Sigmoid colon (tissue), 7 donors: ENCODE measurements around the gene HRAS. TPM values are rescaled to one million over a fixed set of nuclear protein-coding genes. Genes with fewer than 3 reads are reported as not detected.

Experiments used
- DNase-seq: peaks from one replicate; pipeline ENCODE4 v3.0.0-alpha.2; 2019
- H3K27ac ChIP-seq, 4 donors: fragments of 200-600 bp; sonication (generic); one replicate each; pipeline ENCODE4 v1.5.1; 2016 to 2019; ENCODE audit warnings: mild to moderate bottlenecking in 1 of 4
- H3K27me3 ChIP-seq, 3 donors: fragments of 200-600 bp; sonication (generic); one replicate each; pipeline ENCODE4 v1.5.1; 2019; ENCODE audit warnings: mild to moderate bottlenecking in 1 of 3
- H3K36me3 ChIP-seq, 4 donors: fragments of 200-600 bp; sonication (generic); one replicate each; pipeline ENCODE4 v1.5.1; 2016 to 2019
- H3K4me1 ChIP-seq, 4 donors: fragments of 200-600 bp; sonication (generic); one replicate each; pipeline ENCODE4 v1.5.1; 2017 to 2019
- H3K4me3 ChIP-seq, 4 donors: fragments of 200-600 bp; sonication (generic); one replicate each; pipeline ENCODE4 v1.5.1; 2017 to 2019; ENCODE audit warnings: mild to moderate bottlenecking in 2 of 4, moderate library complexity in 1 of 4
- H3K9me3 ChIP-seq, 4 donors: fragments of 200-600 bp in 3 of 4; sonication (generic) in 3 of 4; one replicate each; pipeline versions ENCODE4 v1.5.1 to v1.6.1; 2013 to 2019
- CTCF ChIP-seq, 4 experiments: fragments of 450-650 bp in 3 of 4; fragments of 200-600 bp in 1 of 4; IDR thresholded peaks; one replicate each; pipeline ENCODE4 v1.5.1; 2016 to 2019; ENCODE audit warnings: antibody characterized with exemption in 4 of 4, mild to moderate bottlenecking in 3 of 4, moderate library complexity in 2 of 4
- EP300 ChIP-seq, 4 donors: sonication (generic); formaldehyde crosslinking; IDR thresholded peaks; one replicate each; pipeline ENCODE4 v1.6.1; 2017; ENCODE audit warnings: antibody characterized with exemption in 4 of 4
- POLR2A ChIP-seq, 2 donors: fragments of 450-650 bp; IDR thresholded peaks; one replicate each; pipeline ENCODE4 v1.6.1; 2016; ENCODE audit warnings: antibody characterized with exemption in 2 of 2, mild to moderate bottlenecking in 2 of 2, moderate library complexity in 2 of 2
- POLR2AphosphoS5 ChIP-seq, 4 donors: sonication (generic); formaldehyde crosslinking; IDR thresholded peaks; one replicate each; pipeline ENCODE4 v1.6.1; 2017; ENCODE audit warnings: antibody characterized with exemption in 4 of 4
- WGBS, 2 donors: extraction: QIAGEN DNeasy Blood & Tissue Kit; methylation state at CpG; one replicate each; pipeline ENCODE4 v1.1.7; 2013; 5-methylcytosine and 5-hydroxymethylcytosine counted together
- intact Hi-C: fragments of 100-400 bp; cut with DNase I; formaldehyde crosslinking; loops from one replicate; pipeline ENCODE4 v1.15.1; 2023
- polyA plus RNA-seq, 3 donors: library from polyadenylated mRNA; stranded (reverse); fragments of 200-250 nt; gene quantifications; one replicate each; pipeline ENCODE4 v1.2.3, GENCODE V29; 2013
- total RNA-seq, 4 donors: library from RNA; depleted of rRNA; stranded (reverse); fragments of >200 nt; gene quantifications; one replicate each; pipeline ENCODE4 v1.1.0, GENCODE V29; 2016
- donor health status: healthy with polysubstance abuse.
- donor health status: Bipolar disorder and iron deficiency.
- donor health status: healthy.

The HRAS gene
- total and polyA plus RNA-seq, 7 donors: 27.8 to 76.1 (median 44.6) TPM

GRCh38 chr11:573146-573759 is 37.9 kb upstream of the HRAS start:
- Histone ChIP-seq H3K4me1 (peaks cover 0 to 39% (median 36%) of the 10 kb centered on the region in 4 donors), H3K27me3 (peaks cover 0 to 12% (median 6%) of the 10 kb centered on the region in 3 donors), H3K4me3 (no peak overlapping the region), H3K9me3 (no peaks in the 10 kb centered on the region), H3K27ac (peak overlapping the region in 2 of 4 donors; percentile 26 to 58), H3K36me3 (no peaks in the 10 kb centered on the region)
- no peak for TF ChIP-seq CTCF (IDR thresholded peaks at IDR 0.05)
- no peak for TF ChIP-seq POLR2AphosphoS5 (IDR thresholded peaks at IDR 0.05)
- TF ChIP-seq POLR2A (IDR thresholded peaks at IDR 0.05): no peak
- no peak for TF ChIP-seq EP300 (IDR thresholded peaks at IDR 0.05)
- intact Hi-C loops: no loop called here
- DNase-seq: no peak
- 93 to 95% methylated on average over 16 of the region's 16 CpGs for WGBS, 2 donors

GRCh38 chr11:571802-572185 is 36.4 kb upstream of the HRAS start:
- H3K27me3 ChIP-seq: peaks cover 0 to 12% (median 6%) of the 10 kb centered on the region in 3 donors
- H3K36me3 ChIP-seq: no peaks in the 10 kb centered on the region
- no peak overlapping the region for H3K27ac ChIP-seq
- peaks cover 0 to 30% (median 29%) of the 10 kb centered on the region in 4 donors for H3K4me1 ChIP-seq
- no peak for DNase-seq
- TF ChIP-seq EP300 (IDR thresholded peaks at IDR 0.05) (no peak), CTCF (IDR thresholded peaks at IDR 0.05) (no peak), POLR2A (IDR thresholded peaks at IDR 0.05) (no peak), POLR2AphosphoS5 (IDR thresholded peaks at IDR 0.05) (no peak)
- intact Hi-C loops: no loop called here
- H3K4me3 ChIP-seq: no peak overlapping the region
- 78 to 81% methylated on average over 8 of the region's 8 CpGs for WGBS, 2 donors
- H3K9me3 ChIP-seq: no peaks in the 10 kb centered on the region

GRCh38 chr11:569158-569885 is 33.9 kb upstream of the HRAS start:
- intact Hi-C loops: loop anchor here (2.0 kb wide), 1 partner anchor 63 kb away; the partner anchor contains the start of gene RNH1
- TF ChIP-seq CTCF (IDR thresholded peaks at IDR 0.05) (no peak), POLR2AphosphoS5 (IDR thresholded peaks at IDR 0.05) (no peak), POLR2A (IDR thresholded peaks at IDR 0.05) (no peak), EP300 (IDR thresholded peaks at IDR 0.05) (no peak)
- no peak for DNase-seq
- Histone ChIP-seq H3K4me3 (peak overlapping the region; percentile 56 to 78 (median 62)), H3K4me1 (peaks cover 0 to 18% (median 16%) of the 10 kb centered on the region in 4 donors), H3K27me3 (peaks cover 0 to under 1% (median 0%) of the 10 kb centered on the region in 3 donors), H3K9me3 (no peaks in the 10 kb centered on the region), H3K27ac (peak overlapping the region; percentile 68 to 87 (median 76)), H3K36me3 (no peaks in the 10 kb centered on the region)
- 18 to 39% methylated on average over 36 of the region's 36 CpGs for WGBS, 2 donors

GRCh38 chr11:568306-569157 is 33.2 kb upstream of the HRAS start:
- TF ChIP-seq POLR2A (IDR thresholded peaks at IDR 0.05) (no peak), CTCF (IDR thresholded peaks at IDR 0.05) (no peak), POLR2AphosphoS5 (IDR thresholded peaks at IDR 0.05) (peak in 3 of 4 donors; percentile 6 to 60 (median 57))

More at GRCh38 chr11:568306-569157, 33.2 kb upstream of the HRAS start:
- H3K27ac ChIP-seq: peak overlapping the region; percentile 68 to 87 (median 76)
- peak overlapping the region; percentile 56 to 78 (median 62) for H3K4me3 ChIP-seq
- H3K27me3 ChIP-seq: no peaks in the 10 kb centered on the region
- WGBS, 2 donors: 1% methylated on average over 123 of the region's 123 CpGs
- no peaks in the 10 kb centered on the region for H3K9me3 ChIP-seq
- peak; percentile 96 for DNase-seq
- H3K36me3 ChIP-seq: no peaks in the 10 kb centered on the region
- peaks cover 0 to 16% (median 14%) of the 10 kb centered on the region in 4 donors for H3K4me1 ChIP-seq
- intact Hi-C loops: loop anchor here (2.0 kb wide), 1 partner anchor 62 kb away; the partner anchor contains the start of gene RNH1
